Neural progenitor cell (in vitro differentiated cells): ENCODE measurements around the gene ERICH6B.

Experiments used
- CTCF ChIP-seq: fragments of 200-600 bp; sonication (generic); IDR thresholded peaks from 2 replicates; pipeline ENCODE4 v1.5.1; 2017; ENCODE audit warnings: antibody characterized with exemption, mild to moderate bottlenecking
- EZH2 ChIP-seq: fragments of 200-600 bp; sonication (generic); IDR thresholded peaks from 2 replicates; pipeline ENCODE4 v1.6.1; 2017; ENCODE audit warnings: antibody characterized with exemption, mild to moderate bottlenecking, moderate library complexity
- EZH2phosphoT487 ChIP-seq: fragments of 200-600 bp; sonication (generic); IDR thresholded peaks from 2 replicates; pipeline ENCODE4 v1.6.1; 2017; ENCODE audit warnings: antibody characterized with exemption

GRCh38 chr13:45587897-45588296 lies 27.6 kb downstream of the ERICH6B start:
- TF ChIP-seq CTCF: no peak
- no peak for TF ChIP-seq EZH2
- TF ChIP-seq EZH2phosphoT487: no peak
